NCI-H510A treated with DMSO at 0.1 percent for 48 hours (cell line): Measurements from ENCODE around the gene OPA1.

Experiments used
- DNase-seq: peaks from one replicate; lab custom pipeline; 2025; lab: John Stamatoyannopoulos, UW

The OPA1 gene

DNA sequence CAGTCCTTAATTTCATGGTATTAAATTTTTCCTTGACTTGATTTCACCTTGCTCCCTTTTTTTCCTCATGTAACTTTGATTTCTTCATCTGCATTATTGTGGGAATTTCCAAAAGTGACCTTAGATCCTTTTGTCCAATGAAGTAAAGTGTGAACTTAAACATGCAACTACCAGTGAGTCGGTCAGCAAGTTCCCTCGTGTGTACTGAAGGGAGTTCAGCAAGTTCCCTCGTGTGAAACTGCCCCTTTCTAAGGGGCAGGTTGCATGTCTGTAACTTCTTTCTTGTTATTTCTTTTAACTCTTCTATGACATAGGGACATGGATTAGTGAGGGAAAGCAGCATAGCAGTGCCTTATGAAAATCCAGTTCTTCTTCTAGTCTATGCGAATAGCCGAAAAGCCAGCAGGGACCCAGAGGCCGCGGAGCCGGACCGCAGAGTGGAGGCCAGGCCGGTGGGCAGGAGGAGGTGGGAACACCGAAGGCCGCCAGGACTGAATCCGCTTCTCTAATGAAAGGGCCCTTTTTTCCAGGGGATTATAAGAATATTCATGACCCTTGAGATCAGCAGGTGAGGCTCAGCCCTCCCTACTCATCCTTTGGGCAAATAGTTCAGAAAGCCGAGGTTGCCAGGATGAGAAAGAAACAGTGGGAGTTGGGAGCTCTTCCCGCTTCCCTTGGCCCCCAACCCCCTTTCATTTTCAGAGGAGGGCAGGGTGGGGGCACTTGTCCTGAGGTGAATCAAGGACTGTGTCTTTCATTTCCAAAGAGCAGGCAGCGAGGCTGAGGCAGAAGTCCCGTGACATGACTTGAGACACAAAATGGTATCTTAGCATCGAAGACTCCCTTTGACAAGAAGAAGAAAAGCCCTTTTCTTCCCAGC lies 117.5 kb downstream of the OPA1 start:
- DNase-seq: no peak

DNA sequence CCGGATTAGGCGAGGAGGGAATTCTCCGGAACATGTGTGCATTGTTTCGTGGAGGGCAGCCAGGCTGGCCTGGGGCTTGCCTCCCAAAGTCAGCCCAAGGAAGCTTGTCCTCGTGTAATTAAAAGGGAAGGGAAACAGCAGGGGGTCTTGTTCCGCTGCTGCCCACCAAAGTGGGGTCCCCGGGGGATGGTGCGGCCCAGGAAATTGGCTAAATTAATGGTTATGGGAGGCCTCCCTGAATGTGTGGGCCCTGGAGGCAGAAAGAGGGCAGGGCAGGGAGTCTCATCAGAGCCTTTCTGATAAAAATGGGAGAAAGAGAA lies 118.1 kb downstream of the OPA1 start:
- DNase-seq: no peak

- no peak for DNase-seq
Measured at GRCh38 chr3:193711523-193711963, 118.5 kb downstream of the OPA1 start.

DNA sequence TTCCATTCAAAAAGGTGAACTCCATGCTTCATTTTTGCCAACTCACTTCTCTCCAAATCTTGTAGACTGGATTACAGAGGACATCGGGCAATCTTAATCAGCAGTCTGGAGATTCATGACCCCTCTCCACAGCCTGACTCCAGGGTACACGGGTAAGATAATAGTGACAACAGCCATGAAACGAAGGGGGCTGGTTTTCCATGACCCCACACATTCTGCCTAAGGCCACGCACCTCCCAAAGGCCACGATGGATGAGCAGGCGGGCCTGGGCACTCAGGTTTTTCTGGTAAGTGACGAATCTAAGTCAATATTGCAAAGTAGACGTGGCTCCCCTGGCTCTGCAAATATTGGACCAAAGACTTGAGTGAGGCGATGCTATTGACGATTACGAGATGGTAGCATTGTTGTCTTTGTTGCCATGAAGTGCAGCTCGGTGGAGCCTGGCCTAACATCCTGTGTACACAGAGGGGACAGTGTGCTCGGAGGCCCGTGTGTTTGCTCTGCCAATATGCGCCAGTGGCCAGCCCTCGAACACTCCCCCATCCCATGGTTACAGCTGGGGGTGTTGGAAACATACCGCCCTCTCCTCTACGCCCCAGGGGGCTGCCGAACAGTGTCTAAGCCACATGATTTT lies 119.1 kb downstream of the OPA1 start:
- peak; percentile 96 for DNase-seq

DNA sequence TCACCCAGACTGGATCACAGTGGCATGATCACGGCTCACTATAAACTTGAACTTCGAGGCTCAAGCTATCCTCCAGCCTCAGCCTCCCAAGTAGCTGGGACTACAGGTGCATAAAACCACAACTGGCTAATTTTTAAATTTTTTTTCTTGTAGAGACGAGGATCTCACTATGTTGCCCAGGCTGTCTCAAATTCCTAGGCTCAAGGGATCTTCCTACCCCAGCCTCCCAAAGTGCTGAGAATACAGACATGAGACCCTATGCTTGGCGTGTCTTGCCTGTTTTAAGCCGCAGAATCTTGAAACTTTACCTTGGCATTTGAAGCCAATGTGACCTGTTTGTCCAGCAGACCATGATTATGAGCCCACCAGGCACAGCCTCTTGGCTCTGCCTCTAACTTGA lies 119.9 kb downstream of the OPA1 start:
- no peak for DNase-seq

DNA sequence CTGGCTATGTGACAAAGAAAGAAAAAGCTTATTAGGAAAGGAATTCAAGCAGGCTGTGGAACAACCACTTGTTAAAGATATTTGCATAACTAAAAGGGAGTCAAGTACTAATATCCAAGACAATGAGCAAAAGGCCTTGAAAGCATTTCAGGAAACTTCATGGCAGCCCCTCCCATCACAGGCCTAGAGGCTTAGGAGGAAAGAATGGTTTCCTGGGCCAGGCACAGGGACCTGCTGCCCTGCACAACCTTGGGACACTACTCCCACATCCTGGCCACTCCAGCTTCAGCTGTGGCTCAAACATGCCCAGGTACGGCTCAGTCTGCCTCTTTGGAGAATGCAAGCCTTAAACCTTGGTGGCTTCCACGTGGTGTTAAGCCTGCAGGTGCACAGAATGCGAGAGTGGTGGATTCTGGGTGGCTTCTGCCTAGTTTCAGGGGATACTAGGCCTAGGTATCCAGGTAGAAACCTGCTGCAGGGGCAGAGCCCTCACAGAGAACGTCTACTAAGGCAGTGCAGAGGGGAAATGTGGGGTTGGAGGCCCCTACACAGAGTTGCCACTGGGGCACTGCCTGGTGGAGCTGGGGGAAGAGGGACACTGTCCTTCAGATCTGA lies 121.6 kb downstream of the OPA1 start:
- DNase-seq: no peak

DNA sequence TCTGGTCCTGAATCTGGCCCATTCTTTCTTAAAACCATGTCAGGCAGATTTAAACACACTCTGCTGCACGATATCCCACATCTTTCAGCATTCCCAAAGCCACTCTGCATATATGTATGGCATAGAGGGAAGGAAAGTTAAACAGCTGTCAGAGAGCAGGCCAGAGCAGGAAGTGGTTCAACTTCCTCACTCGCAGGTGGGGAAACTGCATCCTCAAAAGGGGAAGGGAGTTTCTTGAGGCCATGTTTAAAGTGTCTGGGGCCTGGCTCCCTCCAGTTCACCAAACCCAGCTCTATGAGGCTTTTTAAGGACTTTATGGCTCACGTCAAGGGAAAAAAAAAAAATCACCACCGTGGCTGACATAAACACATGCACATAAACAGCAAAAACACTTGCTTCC lies 123.1 kb downstream of the OPA1 start:
- no peak for DNase-seq

GRCh38 chr3:193719735-193720134 lies 126.7 kb downstream of the OPA1 start:
- no peak for DNase-seq

GRCh38 chr3:193720169-193720568 lies 127.2 kb downstream of the OPA1 start:
- DNase-seq: no peak

- no peak for DNase-seq
Measured at GRCh38 chr3:193722566-193722965, 129.6 kb downstream of the OPA1 start.

GRCh38 chr3:193727089-193727488 lies 134.1 kb downstream of the OPA1 start:
- DNase-seq: no peak

GRCh38 chr3:193728429-193729087 lies 135.6 kb downstream of the OPA1 start:
- DNase-seq: no peak

DNA sequence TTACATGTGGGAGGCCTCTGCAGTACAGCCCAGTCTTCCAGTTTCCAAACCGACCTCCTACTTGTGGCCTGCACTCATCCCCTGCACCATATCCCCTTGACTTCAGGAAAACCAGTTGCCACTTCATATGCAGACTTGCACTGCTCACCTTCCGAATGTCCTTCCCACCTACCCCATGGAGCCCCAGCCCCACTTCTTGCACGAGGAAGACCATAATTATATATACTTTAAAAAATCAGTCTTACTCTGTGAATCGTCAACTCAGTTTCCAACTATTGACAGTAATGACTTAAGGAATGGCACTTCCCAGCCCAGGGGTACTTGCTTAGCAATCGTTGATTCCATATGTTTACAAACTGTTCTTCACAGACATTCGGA lies 136.1 kb downstream of the OPA1 start:
- no peak for DNase-seq

GRCh38 chr3:193729601-193730000 lies 136.6 kb downstream of the OPA1 start:
- no peak for DNase-seq

GRCh38 chr3:193730511-193730910 lies 137.5 kb downstream of the OPA1 start:
- no peak for DNase-seq

DNA sequence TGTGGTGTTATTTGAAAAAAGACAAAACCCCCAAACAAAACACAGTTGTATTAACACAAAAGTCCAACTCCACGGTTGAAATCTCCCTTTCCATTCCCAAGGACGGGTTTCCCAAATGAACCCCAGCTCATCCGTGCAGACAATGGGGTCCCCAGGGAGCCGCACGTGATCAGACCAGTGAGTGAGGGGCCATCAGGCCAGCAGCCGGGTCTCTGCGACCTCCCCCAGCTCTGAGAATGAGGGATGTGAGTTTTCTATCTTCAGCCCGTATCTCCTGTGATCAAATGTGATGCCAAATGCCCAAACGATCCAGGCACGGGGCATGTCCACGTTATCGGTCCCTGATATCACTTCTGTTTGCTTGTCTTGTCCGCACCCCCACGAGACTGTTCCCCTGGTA lies 138.0 kb downstream of the OPA1 start:
- DNase-seq: no peak

DNA sequence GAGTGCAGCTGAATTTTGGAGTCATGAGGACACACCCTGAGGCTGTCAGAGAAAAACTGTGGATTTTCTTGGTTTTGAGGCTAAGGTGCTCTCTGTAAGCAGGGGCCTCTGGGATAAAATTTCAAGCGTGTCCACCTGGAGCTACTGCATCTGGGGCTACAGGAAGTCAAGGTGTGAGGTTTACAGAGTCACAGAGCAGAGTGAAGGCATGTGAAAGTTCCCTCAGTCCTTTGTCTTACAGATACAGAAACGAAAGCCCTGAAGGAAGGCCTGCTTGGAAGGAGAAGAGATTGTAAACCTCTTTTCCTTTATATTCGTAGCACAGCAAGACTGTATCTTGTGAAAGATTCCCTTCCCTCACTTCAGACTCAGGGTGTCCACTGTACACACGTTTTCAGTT lies 138.6 kb downstream of the OPA1 start:
- no peak for DNase-seq

GRCh38 chr3:193732391-193732790 lies 139.4 kb downstream of the OPA1 start:
- no peak for DNase-seq

DNA sequence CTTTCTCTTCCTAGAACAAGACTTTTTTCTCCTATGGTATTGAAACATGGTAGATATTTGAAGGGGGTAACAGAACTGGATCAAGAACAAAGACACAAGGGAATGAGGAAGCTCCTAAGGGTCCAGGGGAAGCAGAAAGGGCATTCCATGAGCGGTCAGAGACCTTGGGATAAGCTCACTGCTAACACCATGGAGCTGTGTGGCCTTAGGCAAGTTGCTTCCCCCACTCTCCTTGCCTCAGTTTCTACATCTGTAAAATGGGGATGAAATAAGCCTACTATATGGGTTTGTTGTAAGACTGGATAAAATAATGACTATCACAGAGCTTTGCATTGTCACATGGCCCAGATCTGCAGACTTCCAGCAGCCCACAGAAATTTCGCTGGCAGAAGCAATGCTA lies 139.8 kb downstream of the OPA1 start:
- no peak for DNase-seq

GRCh38 chr3:193734737-193735366 lies 141.8 kb downstream of the OPA1 start:
- DNase-seq: no peak

DNA sequence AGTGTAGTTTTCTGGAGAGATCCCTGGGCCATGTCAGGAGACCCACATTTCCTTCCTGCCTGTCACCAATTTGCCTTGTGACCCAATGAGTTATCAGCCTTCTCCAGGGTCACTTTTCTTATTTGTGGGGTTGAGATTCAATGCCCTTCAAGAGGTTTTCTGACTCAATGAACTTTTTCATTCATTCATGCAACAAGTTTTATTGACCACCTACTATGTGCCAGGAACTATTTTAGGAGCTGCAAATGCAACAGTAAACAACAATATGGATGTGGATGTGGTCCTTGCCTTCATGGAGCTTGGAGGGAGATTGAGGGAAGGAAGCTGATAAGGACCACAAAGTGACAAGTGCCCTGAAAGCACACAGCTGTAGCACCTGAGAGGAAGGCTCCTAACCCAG lies 142.8 kb downstream of the OPA1 start:
- DNase-seq: no peak

DNA sequence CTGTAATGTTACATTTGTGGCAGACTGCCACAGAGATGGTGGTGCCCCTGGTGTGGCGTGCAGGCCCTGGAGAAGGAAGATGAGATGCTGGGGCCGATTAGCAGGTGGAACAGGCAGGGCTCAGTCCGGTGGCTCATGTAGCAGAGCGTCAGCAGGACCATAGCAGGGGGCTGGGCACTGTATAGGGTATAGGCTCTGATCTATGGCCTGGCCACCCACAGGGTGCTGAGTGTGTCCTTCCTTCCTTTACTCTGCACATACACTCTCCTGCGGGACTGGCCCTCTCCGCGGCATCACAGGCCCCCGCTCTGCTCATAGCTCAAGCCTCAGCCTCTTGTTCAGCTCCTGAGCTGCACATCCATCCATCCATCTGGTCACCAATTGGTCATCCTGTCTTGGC lies 143.6 kb downstream of the OPA1 start:
- no peak for DNase-seq
